DND-41 (cell line): Measurements from ENCODE around the gene SPDYA.

Experiments
- ATAC-seq: fragments of 200-7000 bp; cut with Tn5 transposase; 3 replicates; pipeline ENCODE4 v1.9.1; 2021; ENCODE audit warnings: low read depth; ENCODE audit not compliant: insufficient read depth
- DNase-seq: peaks from one replicate; pipeline ENCODE4 v3.0.0-alpha.2; 2020
- H2AFZ ChIP-seq: 2 replicates; pipeline ENCODE4 v1.6.0; 2012; ENCODE audit warnings: low read depth, low read length
- H3K27ac ChIP-seq: 2 replicates; pipeline ENCODE4 v1.5.1; 2012; ENCODE audit warnings: low read length, inconsistent platforms
- H3K27me3 ChIP-seq: fragments of 200-600 bp; sonication (generic); 2 replicates; pipeline ENCODE4 v1.6.0; 2012; ENCODE audit warnings: low read length, mild to moderate bottlenecking, inconsistent platforms; ENCODE audit not compliant: insufficient read depth, poor library complexity
- H3K36me3 ChIP-seq: 2 replicates; pipeline ENCODE4 v1.5.1; 2012; ENCODE audit warnings: low read length, inconsistent platforms; ENCODE audit not compliant: insufficient read depth
- H3K4me1 ChIP-seq: 2 replicates; pipeline ENCODE4 v1.5.1; 2012; ENCODE audit warnings: mild to moderate bottlenecking, low read length; ENCODE audit not compliant: insufficient read depth
- H3K4me2 ChIP-seq: 2 replicates; pipeline ENCODE4 v1.6.0; 2012; ENCODE audit warnings: mild to moderate bottlenecking, moderate library complexity, low read length, inconsistent platforms; ENCODE audit not compliant: insufficient read depth
- H3K4me3 ChIP-seq, 2 experiments: fragments of 200-600 bp in 1 of 2; shearing (Covaris generic) in 1 of 2; 2 replicates each; pipeline ENCODE4 v1.5.1; 2012 to 2016; ENCODE audit warnings: inconsistent platforms in 2 of 2, low read length in 2 of 2, mild to moderate bottlenecking in 2 of 2, low read depth in 1 of 2, moderate library complexity in 1 of 2
- H3K79me2 ChIP-seq: 2 replicates; pipeline ENCODE4 v1.6.0; 2012; ENCODE audit warnings: low read length, inconsistent platforms; ENCODE audit not compliant: insufficient read depth
- H3K9ac ChIP-seq: 2 replicates; pipeline ENCODE4 v1.6.0; 2012; ENCODE audit warnings: low read depth, mild to moderate bottlenecking, inconsistent platforms, low read length, moderate library complexity
- H3K9me3 ChIP-seq: 2 replicates; pipeline ENCODE4 v1.5.1; 2012; ENCODE audit warnings: low read length, moderate library complexity, mild to moderate bottlenecking, inconsistent platforms; ENCODE audit not compliant: insufficient read depth, severe bottlenecking
- H4K20me1 ChIP-seq: 2 replicates; pipeline ENCODE4 v1.6.0; 2012; ENCODE audit warnings: low read length; ENCODE audit not compliant: insufficient read depth
- CTCF ChIP-seq: IDR thresholded peaks from 2 replicates; pipeline ENCODE4 v1.5.1; 2012; ENCODE audit warnings: borderline replicate concordance, low read length, moderate library complexity, mild to moderate bottlenecking; ENCODE audit not compliant: poor library complexity, severe bottlenecking; ENCODE audit errors: extremely low read depth
- EZH2 ChIP-seq: IDR thresholded peaks from 3 replicates; pipeline ENCODE4 v1.6.1; 2012; ENCODE audit warnings: borderline replicate concordance, low read depth, mild to moderate bottlenecking, moderate library complexity, low read length, inconsistent platforms; ENCODE audit not compliant: severe bottlenecking

SPDYA gene

GRCh38 chr2:28802975-28803429 lies 7.6 kb upstream of the SPDYA start:
- DNase-seq (no peak), ATAC-seq (no peak)
- H3K9me3 ChIP-seq: no peaks in the 10 kb centered on the region
- H3K79me2 ChIP-seq: peaks cover 2% of the 10 kb centered on the region; the same call in 1 of the 2 replicates
- no peaks in the 10 kb centered on the region; the same call in 1 of the 2 replicates for H4K20me1 ChIP-seq
- no peak overlapping the region for H3K9ac ChIP-seq
- H2AFZ ChIP-seq: no peak overlapping the region
- H3K27ac ChIP-seq: no peak overlapping the region
- H3K4me1 ChIP-seq: no peaks in the 10 kb centered on the region
- H3K27me3 ChIP-seq: no peaks in the 10 kb centered on the region
- no peak for TF ChIP-seq CTCF
- H3K36me3 ChIP-seq: peaks cover 62% of the 10 kb centered on the region
- no peak overlapping the region for H3K4me3 ChIP-seq
- no peak overlapping the region for H3K4me2 ChIP-seq

DNA sequence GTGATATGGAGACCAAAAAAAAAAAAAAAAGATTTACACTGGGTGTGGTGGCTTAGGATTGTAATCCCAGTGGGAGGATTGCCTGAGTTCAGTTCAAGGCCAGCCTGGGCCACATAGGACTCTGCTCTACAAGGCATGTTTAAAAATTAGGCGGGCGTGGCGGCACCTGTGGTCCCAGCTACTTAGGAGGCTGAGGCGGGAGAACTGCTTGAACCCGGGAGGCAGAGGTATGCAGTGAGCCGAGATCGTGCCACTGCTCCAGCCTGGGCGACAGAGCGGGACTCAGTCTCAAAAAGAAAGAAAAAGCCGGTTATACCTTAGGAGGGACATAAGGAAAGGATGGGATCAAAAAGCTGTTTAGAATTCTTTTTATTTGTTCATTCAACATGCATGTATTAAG lies 707 bp upstream of the SPDYA start:
- Histone ChIP-seq H4K20me1 (no peaks in the 10 kb centered on the region), H3K27ac (no peak overlapping the region), H3K27me3 (no peaks in the 10 kb centered on the region), H3K9me3 (no peaks in the 10 kb centered on the region), H3K4me1 (no peaks in the 10 kb centered on the region), H3K79me2 (no peaks in the 10 kb centered on the region), H3K4me2 (no peak overlapping the region), H2AFZ (no peak overlapping the region), H3K36me3 (peaks cover 11% of the 10 kb centered on the region; the same call in 1 of the 2 replicates), H3K9ac (no peak overlapping the region), H3K4me3 (no peak overlapping the region)
- no peak for TF ChIP-seq CTCF
- no peak for TF ChIP-seq EZH2
- DNase-seq (no peak), ATAC-seq (no peak)

GRCh38 chr2:28818053-28818452 lies 7.4 kb downstream of the SPDYA start:
- H3K4me2 ChIP-seq: no peak overlapping the region
- H3K4me1 ChIP-seq: no peaks in the 10 kb centered on the region
- no peak overlapping the region for H2AFZ ChIP-seq

More at GRCh38 chr2:28818053-28818452, 7.4 kb downstream of the SPDYA start:
- DNase-seq (no peak), ATAC-seq (no peak)
- no peak overlapping the region for H3K27ac ChIP-seq
- H3K4me3 ChIP-seq: no peak overlapping the region
- TF ChIP-seq CTCF (no peak), EZH2 (no peak)
- H3K9me3 ChIP-seq: no peaks in the 10 kb centered on the region
- H3K36me3 ChIP-seq: no peaks in the 10 kb centered on the region
- no peaks in the 10 kb centered on the region for H3K79me2 ChIP-seq
- H3K27me3 ChIP-seq: no peaks in the 10 kb centered on the region
- no peak overlapping the region for H3K9ac ChIP-seq
- no peaks in the 10 kb centered on the region for H4K20me1 ChIP-seq
